Mesothelial cell of epicardium (in vitro differentiated cells): ENCODE data around the gene ADAP1. TPM values are rescaled to one million over a fixed set of nuclear protein-coding genes. Genes with fewer than 3 reads are reported as not detected.

Experiments used
- DNase-seq, 2 experiments: peaks; one replicate each; pipeline ENCODE4 v3.0.0; 2021; ENCODE audit warnings: low spot score in 2 of 2; ENCODE audit not compliant: unreplicated experiment in 2 of 2
- H3K27ac Mint-ChIP-seq: 2 replicates; pipeline ENCODE4 v1.8.0; 2021; ENCODE audit warnings: mixed read lengths
- H3K27me3 Mint-ChIP-seq: 2 replicates; pipeline ENCODE4 v1.8.0; 2021; ENCODE audit warnings: low read depth, mixed read lengths
- H3K36me3 Mint-ChIP-seq: 2 replicates; pipeline ENCODE4 v1.8.0; 2021; ENCODE audit warnings: mixed read lengths
- H3K4me1 Mint-ChIP-seq: 2 replicates; pipeline ENCODE4 v1.8.0; 2021; ENCODE audit warnings: mixed read lengths
- H3K4me3 Mint-ChIP-seq: 2 replicates; pipeline ENCODE4 v1.8.0; 2021; ENCODE audit warnings: mild to moderate bottlenecking, moderate library complexity, mixed read lengths
- H3K9me3 Mint-ChIP-seq: 2 replicates; pipeline ENCODE4 v1.8.0; 2021; ENCODE audit warnings: mixed read lengths
- total RNA-seq: library from RNA; stranded (reverse); gene quantifications from 3 replicates; pipeline ENCODE4 v1.2.1, GENCODE V29; 2021
- TF ChIP-seq, protein P1 (sequence below): fragments of 200-600 bp; sonication (generic); IDR thresholded peaks from one replicate; pipeline ENCODE4 v1.5.0; 2021; ENCODE audit warnings: antibody characterized with exemption; ENCODE audit not compliant: unreplicated experiment

Gene ADAP1
- total RNA-seq, 1 donor from 2014 or later: 4.0 TPM

- Mint-ChIP-seq H3K27me3 (no peaks in the 10 kb centered on the region), H3K36me3 (peaks cover 23% of the 10 kb centered on the region), H3K9me3 (no peaks in the 10 kb centered on the region), H3K27ac (no peak overlapping the region), H3K4me1 (no peaks in the 10 kb centered on the region), H3K4me3 (no peak overlapping the region)
- no peak for DNase-seq
- TF ChIP-seq, protein P1, sequence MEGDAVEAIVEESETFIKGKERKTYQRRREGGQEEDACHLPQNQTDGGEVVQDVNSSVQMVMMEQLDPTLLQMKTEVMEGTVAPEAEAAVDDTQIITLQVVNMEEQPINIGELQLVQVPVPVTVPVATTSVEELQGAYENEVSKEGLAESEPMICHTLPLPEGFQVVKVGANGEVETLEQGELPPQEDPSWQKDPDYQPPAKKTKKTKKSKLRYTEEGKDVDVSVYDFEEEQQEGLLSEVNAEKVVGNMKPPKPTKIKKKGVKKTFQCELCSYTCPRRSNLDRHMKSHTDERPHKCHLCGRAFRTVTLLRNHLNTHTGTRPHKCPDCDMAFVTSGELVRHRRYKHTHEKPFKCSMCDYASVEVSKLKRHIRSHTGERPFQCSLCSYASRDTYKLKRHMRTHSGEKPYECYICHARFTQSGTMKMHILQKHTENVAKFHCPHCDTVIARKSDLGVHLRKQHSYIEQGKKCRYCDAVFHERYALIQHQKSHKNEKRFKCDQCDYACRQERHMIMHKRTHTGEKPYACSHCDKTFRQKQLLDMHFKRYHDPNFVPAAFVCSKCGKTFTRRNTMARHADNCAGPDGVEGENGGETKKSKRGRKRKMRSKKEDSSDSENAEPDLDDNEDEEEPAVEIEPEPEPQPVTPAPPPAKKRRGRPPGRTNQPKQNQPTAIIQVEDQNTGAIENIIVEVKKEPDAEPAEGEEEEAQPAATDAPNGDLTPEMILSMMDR: no peak
Measured at GRCh38 chr7:889391-889790, 65.1 kb downstream of the ADAP1 start.

DNA sequence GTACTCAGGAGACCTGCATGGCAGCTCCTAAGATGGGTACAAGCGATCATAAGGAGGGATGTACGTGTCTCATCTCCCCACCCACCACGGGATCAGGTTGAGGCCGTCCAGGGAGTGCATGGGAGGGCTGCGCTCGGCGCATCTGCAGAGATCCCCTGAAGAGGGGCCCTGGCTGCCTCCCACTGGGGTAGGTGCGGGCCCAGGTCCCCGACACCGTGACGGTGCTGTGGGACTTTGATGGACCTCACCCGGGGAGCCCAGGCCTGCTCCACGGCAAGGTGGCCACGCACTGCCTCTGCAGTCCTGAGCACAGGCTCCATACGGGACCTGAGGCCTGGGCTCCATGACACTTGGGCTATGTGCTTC is 65.5 kb downstream of the ADAP1 start:
- Mint-ChIP-seq H3K4me3 (no peak overlapping the region), H3K36me3 (peaks cover 23% of the 10 kb centered on the region), H3K4me1 (no peaks in the 10 kb centered on the region), H3K27me3 (no peaks in the 10 kb centered on the region), H3K9me3 (no peaks in the 10 kb centered on the region), H3K27ac (no peak overlapping the region)
- TF ChIP-seq, protein P1: no peak
- DNase-seq: no peak

GRCh38 chr7:888081-889024 is 66.1 kb downstream of the ADAP1 start:
- Mint-ChIP-seq H3K4me3 (no peak overlapping the region), H3K4me1 (no peaks in the 10 kb centered on the region), H3K9me3 (no peaks in the 10 kb centered on the region), H3K27me3 (no peaks in the 10 kb centered on the region), H3K36me3 (peaks cover 21% of the 10 kb centered on the region), H3K27ac (no peak overlapping the region)
- no peak for DNase-seq
- TF ChIP-seq, protein P1: no peak

- Mint-ChIP-seq H3K27me3 (no peaks in the 10 kb centered on the region), H3K9me3 (no peaks in the 10 kb centered on the region), H3K4me1 (no peaks in the 10 kb centered on the region), H3K36me3 (peaks cover 14% of the 10 kb centered on the region), H3K27ac (no peak overlapping the region), H3K4me3 (no peak overlapping the region)
- TF ChIP-seq, protein P1: no peak
- no peak for DNase-seq
Measured at GRCh38 chr7:887488-887820, 67.0 kb downstream of the ADAP1 start.

GRCh38 chr7:886626-887487 is 67.6 kb downstream of the ADAP1 start:
- Mint-ChIP-seq H3K27me3 (no peaks in the 10 kb centered on the region), H3K36me3 (peaks cover 9% of the 10 kb centered on the region), H3K4me3 (no peak overlapping the region), H3K27ac (no peak overlapping the region), H3K9me3 (no peaks in the 10 kb centered on the region), H3K4me1 (no peaks in the 10 kb centered on the region)
- no peak for DNase-seq
- TF ChIP-seq, protein P1: no peak
